Central memory CD8-positive, alpha-beta T cell (primary cell): ENCODE results near the gene PGA3.
A peak's percentile ranks its signal among the peaks of the same experiment; 100 is the strongest.
"Not testable (repeated sequence)": the region's sequence is repeated elsewhere in the genome, so short reads cannot be mapped to it uniquely, and the experiment has no call there.

Experiments used
- ATAC-seq: fragments of 150-1000 bp; cut with Tn5 transposase; replicated peaks from 2 replicates; pipeline ENCODE4 v1.10.0; 2022; ENCODE audit warnings: mild to moderate bottlenecking, moderate FRiP score, moderate number of reproducible peaks; ENCODE audit not compliant: poor library complexity, severe bottlenecking; ENCODE audit errors: extremely low read depth
- DNase-seq, 2 donors: peaks; one replicate each; pipeline ENCODE4 v3.0.0; 2021; ENCODE audit warnings: low spot score in 2 of 2
- H3K27ac Mint-ChIP-seq: one replicate; pipeline ENCODE4 v1.8.0; 2022; ENCODE audit warnings: low read depth, mild to moderate bottlenecking, moderate library complexity, mixed read lengths
- H3K27me3 Mint-ChIP-seq: one replicate; pipeline ENCODE4 v1.8.0; 2022; ENCODE audit warnings: mixed read lengths
- H3K36me3 Mint-ChIP-seq: one replicate; pipeline ENCODE4 v1.8.0; 2022; ENCODE audit warnings: mild to moderate bottlenecking, moderate library complexity, mixed read lengths; ENCODE audit not compliant: insufficient read depth
- H3K4me1 Mint-ChIP-seq: one replicate; pipeline ENCODE4 v1.8.0; 2022; ENCODE audit warnings: mixed read lengths
- H3K4me3 Mint-ChIP-seq: one replicate; pipeline ENCODE4 v1.8.0; 2022; ENCODE audit warnings: mild to moderate bottlenecking, moderate library complexity, mixed read lengths
- H3K9me3 Mint-ChIP-seq: one replicate; pipeline ENCODE4 v1.8.0; 2022; ENCODE audit warnings: mixed read lengths

PGA3 gene

DNA sequence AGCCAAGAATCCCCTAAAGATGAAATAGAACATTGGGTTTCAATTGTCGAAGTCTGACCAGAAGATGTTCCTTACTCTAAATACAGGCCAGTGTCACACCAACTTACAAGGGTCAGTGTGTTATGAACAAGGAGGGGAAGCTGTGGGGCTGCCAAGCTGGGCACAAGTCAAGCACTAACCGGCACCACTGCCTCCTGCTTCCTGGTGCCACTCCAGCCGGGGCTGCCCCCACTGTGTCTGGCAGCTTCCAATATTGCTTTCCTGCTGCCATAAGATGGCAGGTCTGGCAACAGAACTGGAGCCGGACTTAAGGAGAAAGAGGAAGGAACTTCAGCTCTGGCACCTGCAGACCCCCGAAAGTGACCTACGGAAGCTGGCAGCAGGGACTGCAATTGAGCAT, 28.4 kb upstream of the PGA3 start:
- no peak overlapping the region for H3K27ac Mint-ChIP-seq
- peaks cover 11% of the 10 kb centered on the region for H3K4me1 Mint-ChIP-seq
- H3K9me3 Mint-ChIP-seq, result no peaks in the 10 kb centered on the region
- no peak overlapping the region for H3K4me3 Mint-ChIP-seq
- H3K27me3 Mint-ChIP-seq, result peaks cover 22% of the 10 kb centered on the region
- no peak for ATAC-seq
- H3K36me3 Mint-ChIP-seq, result no peaks in the 10 kb centered on the region
- no peak for DNase-seq

GRCh38 chr11:61176446-61176845, 26.9 kb upstream of the PGA3 start:
- H3K9me3 Mint-ChIP-seq, result no peaks in the 10 kb centered on the region
- no peak overlapping the region for H3K27ac Mint-ChIP-seq
- no peaks in the 10 kb centered on the region for H3K36me3 Mint-ChIP-seq
- ATAC-seq (no peak), DNase-seq (no peak)
- H3K27me3 Mint-ChIP-seq, result peaks cover 32% of the 10 kb centered on the region
- H3K4me3 Mint-ChIP-seq, result no peak overlapping the region
- H3K4me1 Mint-ChIP-seq, result peaks cover 11% of the 10 kb centered on the region

GRCh38 chr11:61180205-61180604, 23.1 kb upstream of the PGA3 start:
- H3K4me1 Mint-ChIP-seq, H3K4me3 Mint-ChIP-seq, H3K9me3 Mint-ChIP-seq, ATAC-seq, DNase-seq, H3K27ac Mint-ChIP-seq, H3K36me3 Mint-ChIP-seq: not testable (repeated sequence)
- H3K27me3 Mint-ChIP-seq, result peaks cover 32% of the 10 kb centered on the region

DNA sequence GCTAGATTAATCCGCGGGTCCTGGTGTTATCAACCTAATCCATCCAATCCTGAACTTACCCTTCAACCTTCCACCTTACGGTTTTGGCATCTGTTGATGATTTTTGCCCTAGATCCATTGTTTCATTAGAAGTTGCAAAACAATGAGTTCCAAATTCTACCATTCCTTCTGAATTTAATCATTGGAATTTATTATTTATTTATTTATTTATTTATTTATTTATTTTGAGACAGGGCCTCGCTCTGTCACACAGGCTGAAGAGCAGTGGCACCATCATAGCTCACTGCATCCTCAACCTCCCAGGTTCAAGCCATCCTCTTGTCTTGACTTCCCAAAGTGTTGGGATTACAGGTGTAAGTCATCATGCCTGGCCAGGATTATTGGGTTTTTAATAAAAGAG, 21.8 kb upstream of the PGA3 start:
- ATAC-seq (no peak), DNase-seq (no peak)
- H3K9me3 Mint-ChIP-seq, result no peaks in the 10 kb centered on the region
- H3K36me3 Mint-ChIP-seq, result no peaks in the 10 kb centered on the region
- H3K4me3 Mint-ChIP-seq, result no peak overlapping the region
- no peak overlapping the region for H3K27ac Mint-ChIP-seq
- no peaks in the 10 kb centered on the region for H3K4me1 Mint-ChIP-seq
- peaks cover 23% of the 10 kb centered on the region for H3K27me3 Mint-ChIP-seq

DNA sequence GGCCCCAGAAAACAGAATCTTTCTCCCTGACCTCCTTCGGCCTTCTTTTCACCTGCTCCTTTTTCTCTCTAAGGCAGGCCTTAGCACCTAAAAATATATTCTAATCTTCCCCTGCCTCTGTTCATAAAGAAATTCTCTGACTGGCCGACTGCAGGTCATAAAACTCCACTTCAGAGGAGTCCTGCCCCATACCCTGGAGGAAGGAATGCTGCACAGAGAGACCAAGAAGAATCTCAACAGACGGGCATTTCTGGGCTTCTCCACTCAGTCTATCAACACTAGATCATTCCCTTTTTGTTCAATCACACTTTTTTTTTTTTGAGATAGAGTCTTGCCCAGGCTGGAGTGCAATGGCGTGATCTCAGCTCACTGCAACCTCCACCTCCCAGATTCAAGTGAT, 19.7 kb upstream of the PGA3 start:
- peaks cover 19% of the 10 kb centered on the region for H3K27me3 Mint-ChIP-seq
- H3K36me3 Mint-ChIP-seq, result no peaks in the 10 kb centered on the region
- H3K4me1 Mint-ChIP-seq, result no peaks in the 10 kb centered on the region
- DNase-seq, result no peak
- no peak overlapping the region for H3K27ac Mint-ChIP-seq
- no peaks in the 10 kb centered on the region for H3K9me3 Mint-ChIP-seq
- no peak overlapping the region for H3K4me3 Mint-ChIP-seq
- ATAC-seq, result no peak

- Mint-ChIP-seq H3K4me1 (no peaks in the 10 kb centered on the region), H3K36me3 (peaks cover 2% of the 10 kb centered on the region), H3K9me3 (no peaks in the 10 kb centered on the region), H3K27ac (no peak overlapping the region), H3K27me3 (peaks cover 12% of the 10 kb centered on the region), H3K4me3 (no peak overlapping the region)
- ATAC-seq (no peak), DNase-seq (no peak)
These were observed 16.8 kb upstream of the PGA3 start for GRCh38 chr11:61186504-61186903.

DNA sequence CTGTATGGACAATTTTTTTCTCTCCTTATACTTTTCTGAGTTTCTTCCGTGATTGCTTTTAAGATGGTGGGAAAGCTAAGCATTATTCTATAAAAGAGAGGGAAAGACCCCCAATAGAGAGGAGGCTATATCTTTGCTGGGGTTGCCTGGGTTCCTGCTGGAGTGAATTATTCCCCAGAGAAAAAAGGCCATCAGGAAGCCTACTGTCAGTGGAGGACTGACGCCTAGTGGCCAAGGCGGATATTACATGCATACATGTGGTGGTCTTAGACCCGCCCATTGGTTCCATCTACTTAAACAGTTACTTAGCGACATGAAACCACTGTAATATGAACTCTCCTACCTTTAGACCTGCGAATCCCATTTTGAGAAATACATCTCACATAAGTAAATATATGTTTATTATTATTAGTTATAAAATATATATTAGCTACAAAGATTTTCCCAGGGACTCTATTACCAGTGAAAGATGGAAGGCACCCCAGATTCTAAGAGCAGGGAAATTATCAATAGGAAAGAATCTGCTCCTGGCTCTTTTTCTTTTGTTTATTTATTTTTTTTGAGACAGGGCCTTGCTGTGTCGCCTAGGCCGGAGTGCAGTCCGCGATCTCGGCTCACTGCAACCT, 15.7 kb upstream of the PGA3 start:
- Mint-ChIP-seq H3K27me3 (peaks cover 13% of the 10 kb centered on the region), H3K27ac (no peak overlapping the region), H3K36me3 (peaks cover 2% of the 10 kb centered on the region), H3K4me3 (no peak overlapping the region), H3K9me3 (no peaks in the 10 kb centered on the region), H3K4me1 (no peaks in the 10 kb centered on the region)
- peak; percentile 64 for ATAC-seq
- DNase-seq, result peak; percentile 57 to 65

DNA sequence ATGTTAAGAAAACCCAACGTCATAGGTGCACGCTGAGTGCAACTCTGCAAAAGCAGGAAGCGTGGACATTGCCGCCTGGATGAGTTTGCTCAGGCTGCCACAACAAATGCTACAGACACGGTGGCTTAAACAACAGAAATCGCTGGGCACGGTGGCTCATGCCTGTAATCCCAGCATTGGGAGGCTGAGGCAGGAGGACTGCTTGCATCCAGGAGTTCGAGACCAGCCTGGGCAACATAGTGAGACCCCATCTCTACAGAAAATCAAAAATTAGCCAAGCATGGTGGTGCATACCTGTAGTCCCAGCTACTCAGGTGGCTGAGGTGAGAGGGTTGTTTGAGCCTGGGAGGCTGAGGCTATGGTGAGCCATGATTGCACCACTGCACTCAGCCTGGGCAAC, 13.4 kb upstream of the PGA3 start:
- H3K9me3 Mint-ChIP-seq, result no peaks in the 10 kb centered on the region
- ATAC-seq (no peak), DNase-seq (no peak)
- no peak overlapping the region for H3K4me3 Mint-ChIP-seq
- no peak overlapping the region for H3K27ac Mint-ChIP-seq
- H3K27me3 Mint-ChIP-seq, result peaks cover 35% of the 10 kb centered on the region
- H3K36me3 Mint-ChIP-seq, result peaks cover 2% of the 10 kb centered on the region
- H3K4me1 Mint-ChIP-seq, result no peaks in the 10 kb centered on the region

GRCh38 chr11:61193596-61193995, 9.7 kb upstream of the PGA3 start:
- H3K4me3 Mint-ChIP-seq, result no peak overlapping the region
- peaks cover 2% of the 10 kb centered on the region for H3K36me3 Mint-ChIP-seq
- DNase-seq, result no peak
- no peaks in the 10 kb centered on the region for H3K4me1 Mint-ChIP-seq
- no peaks in the 10 kb centered on the region for H3K9me3 Mint-ChIP-seq
- peaks cover 64% of the 10 kb centered on the region for H3K27me3 Mint-ChIP-seq
- H3K27ac Mint-ChIP-seq, result no peak overlapping the region
- no peak for ATAC-seq

GRCh38 chr11:61194169-61194671, 9.1 kb upstream of the PGA3 start:
- no peaks in the 10 kb centered on the region for H3K9me3 Mint-ChIP-seq
- H3K27me3 Mint-ChIP-seq, result peaks cover 64% of the 10 kb centered on the region
- H3K4me3 Mint-ChIP-seq, result no peak overlapping the region
- H3K36me3 Mint-ChIP-seq, result peaks cover 2% of the 10 kb centered on the region
- H3K27ac Mint-ChIP-seq, result no peak overlapping the region
- ATAC-seq (no peak), DNase-seq (no peak)
- H3K4me1 Mint-ChIP-seq, result no peaks in the 10 kb centered on the region

- H3K4me3 Mint-ChIP-seq, result no peak overlapping the region
- H3K27ac Mint-ChIP-seq, result no peak overlapping the region
- H3K4me1 Mint-ChIP-seq, result no peaks in the 10 kb centered on the region
- ATAC-seq (no peak), DNase-seq (no peak)
- peaks cover 69% of the 10 kb centered on the region for H3K27me3 Mint-ChIP-seq
- H3K36me3 Mint-ChIP-seq, result no peaks in the 10 kb centered on the region
- no peaks in the 10 kb centered on the region for H3K9me3 Mint-ChIP-seq
These were observed 8.2 kb upstream of the PGA3 start for GRCh38 chr11:61194981-61195695.

DNA sequence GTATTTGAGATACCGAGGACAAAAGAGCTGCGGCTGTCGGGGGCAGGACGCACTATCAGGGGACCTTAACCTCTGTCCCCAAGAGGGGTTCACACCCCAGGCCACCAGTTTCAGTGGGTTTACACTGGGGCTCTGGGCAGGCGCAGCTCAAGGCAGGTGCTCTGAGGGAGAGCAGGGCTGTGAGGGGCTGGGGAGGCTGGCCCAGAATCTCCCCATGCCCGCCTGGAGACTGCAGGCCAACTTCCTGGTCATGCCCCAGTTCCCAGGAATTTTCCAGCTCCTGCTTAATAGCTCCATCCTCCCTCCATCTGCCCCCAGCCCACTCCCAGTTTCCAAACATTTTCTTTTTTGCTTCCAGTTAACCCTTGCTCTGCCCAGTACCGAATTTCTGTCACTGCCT, 7.6 kb upstream of the PGA3 start:
- Mint-ChIP-seq H3K9me3 (no peaks in the 10 kb centered on the region), H3K27me3 (peaks cover 71% of the 10 kb centered on the region), H3K4me1 (no peaks in the 10 kb centered on the region), H3K4me3 (no peak overlapping the region), H3K27ac (no peak overlapping the region), H3K36me3 (no peaks in the 10 kb centered on the region)
- ATAC-seq (no peak), DNase-seq (no peak)

DNA sequence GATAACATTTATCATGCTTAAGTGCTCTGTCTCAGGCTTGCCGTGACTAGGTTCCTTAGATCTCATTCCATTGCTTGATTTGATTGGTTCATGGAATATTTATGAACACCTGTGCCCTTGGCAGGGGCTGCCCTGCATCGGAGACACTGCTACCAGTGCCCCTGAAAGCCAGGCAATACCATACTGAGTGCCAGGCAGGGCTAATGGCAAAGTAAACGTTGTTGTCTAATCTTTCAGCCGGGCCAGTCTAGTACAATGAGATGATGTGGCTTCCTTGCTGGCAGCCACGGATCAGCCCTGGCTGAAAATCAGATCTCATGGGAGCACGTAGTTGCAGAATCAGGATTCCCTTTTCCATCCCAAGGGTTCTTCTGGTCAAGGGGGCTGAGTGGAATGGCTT, 5.0 kb upstream of the PGA3 start:
- Mint-ChIP-seq H3K9me3 (no peaks in the 10 kb centered on the region), H3K27me3 (peaks cover 78% of the 10 kb centered on the region), H3K4me3 (no peak overlapping the region), H3K4me1 (no peaks in the 10 kb centered on the region), H3K36me3 (no peaks in the 10 kb centered on the region), H3K27ac (no peak overlapping the region)
- ATAC-seq (no peak), DNase-seq (no peak)
